ENCODE results near the gene KHDC3L.

DNA sequence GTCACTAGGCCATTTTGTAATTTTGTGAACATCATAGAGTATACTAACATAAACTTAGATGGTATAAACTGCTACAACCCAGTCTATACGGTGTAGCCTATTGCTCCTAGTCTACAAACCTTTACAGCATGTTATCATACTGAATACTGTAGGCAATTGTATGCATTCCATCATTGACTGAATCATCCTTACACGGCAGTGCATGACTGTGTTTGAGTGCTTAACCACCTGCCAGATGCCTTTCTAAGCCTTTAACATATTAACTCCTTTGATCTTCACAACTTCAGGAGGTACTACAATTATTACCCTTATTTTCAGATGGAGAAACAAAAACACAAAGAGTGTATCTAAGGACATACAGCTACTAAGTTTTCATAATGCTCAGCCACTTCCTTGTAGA lies 22.4 kb upstream of the KHDC3L start:
- TF ChIP-seq CTCF (IDR thresholded peaks at IDR 0.05) (no peak), POLR2A (IDR thresholded peaks at IDR 0.05) (no peak)

Measured in body of pancreas (tissue), 4 donors.